ENCODE data around the gene CTNNBL1.

CTNNBL1 gene

DNA sequence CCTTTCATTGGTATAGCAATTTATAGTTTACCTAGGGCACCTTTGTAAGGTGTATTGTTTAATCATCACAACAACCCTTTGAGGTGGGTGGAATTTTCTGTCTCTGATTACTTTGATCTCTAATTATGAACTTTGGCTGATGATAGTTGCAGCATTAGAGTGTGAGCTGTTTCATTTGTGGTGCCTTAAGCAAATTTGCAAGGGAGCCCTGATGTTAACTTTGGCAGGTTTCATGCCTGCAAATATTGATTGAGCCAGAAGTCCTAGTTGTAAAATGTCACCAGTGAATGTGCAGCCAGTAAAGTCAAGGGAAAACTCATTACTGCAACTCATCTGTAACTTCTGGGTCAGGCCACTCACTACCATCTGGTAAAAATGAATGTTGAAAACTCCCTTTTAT, 29.8 kb downstream of the CTNNBL1 start:
- no peaks in the 10 kb centered on the region for H3K36me3 ChIP-seq (ENCODE audit: insufficient read depth)
- no peaks in the 10 kb centered on the region for H4K20me1 ChIP-seq (ENCODE audit: insufficient read depth)
- no peak overlapping the region for H3K4me2 ChIP-seq
- H3K27me3 ChIP-seq (ENCODE audit: insufficient read depth, low read depth) = no peaks in the 10 kb centered on the region
- no peak overlapping the region for H3K27ac ChIP-seq
- H3K4me3 ChIP-seq (IDR thresholded peaks at IDR 0.05; ENCODE audit: insufficient read depth, low read depth, low read length) = no peak overlapping the region
- no peak overlapping the region for H2AFZ ChIP-seq (ENCODE audit: low read depth)
- no peaks in the 10 kb centered on the region; the same call in 1 of the 2 replicates for H3K79me2 ChIP-seq (ENCODE audit: insufficient read depth, low read depth)
- no peak overlapping the region for H3K9ac ChIP-seq
- no peak for TF ChIP-seq CTCF (conservative IDR thresholded peaks at IDR 0.05; ENCODE audit: low read depth, low read length)
- H3K4me1 ChIP-seq (ENCODE audit: low read depth, poor library complexity, severe bottlenecking) = peaks cover 11% of the 10 kb centered on the region

- H3K36me3 ChIP-seq (ENCODE audit: insufficient read depth) = no peaks in the 10 kb centered on the region
- no peak overlapping the region for H2AFZ ChIP-seq (ENCODE audit: low read depth)
- no peaks in the 10 kb centered on the region for H4K20me1 ChIP-seq (ENCODE audit: insufficient read depth)
- no peaks in the 10 kb centered on the region for H3K27me3 ChIP-seq (ENCODE audit: insufficient read depth, low read depth)
- no peak overlapping the region for H3K9ac ChIP-seq
- H3K79me2 ChIP-seq (ENCODE audit: insufficient read depth, low read depth) = no peaks in the 10 kb centered on the region; the same call in 1 of the 2 replicates
- TF ChIP-seq CTCF (conservative IDR thresholded peaks at IDR 0.05; ENCODE audit: low read depth, low read length) = no peak
- H3K27ac ChIP-seq = no peak overlapping the region
- no peak overlapping the region for H3K4me2 ChIP-seq
- no peak overlapping the region for H3K4me3 ChIP-seq (IDR thresholded peaks at IDR 0.05; ENCODE audit: insufficient read depth, low read depth, low read length)
- peaks cover 11% of the 10 kb centered on the region for H3K4me1 ChIP-seq (ENCODE audit: low read depth, poor library complexity, severe bottlenecking)
Observed at GRCh38 chr20:37725165-37725564, 31.3 kb downstream of the CTNNBL1 start.

DNA sequence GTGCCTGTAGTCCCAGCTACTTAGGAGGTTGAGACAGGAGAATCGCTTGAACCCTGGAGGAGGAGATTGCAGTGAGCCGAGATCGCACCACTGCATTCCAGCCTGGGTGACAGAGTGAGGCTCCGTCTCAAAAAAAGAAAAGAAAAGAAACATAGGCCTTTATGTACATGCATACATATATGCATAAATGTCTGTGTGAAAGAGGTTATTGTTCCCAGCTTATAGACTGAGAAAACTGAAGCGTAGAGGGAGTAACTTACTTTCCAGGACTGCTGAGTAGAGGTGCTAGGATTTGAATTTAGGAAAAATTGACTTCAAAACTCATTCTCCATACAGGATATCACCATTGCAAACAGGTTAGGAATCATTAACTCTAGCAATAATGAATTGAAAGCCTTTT, 32.0 kb downstream of the CTNNBL1 start:
- Histone ChIP-seq H3K4me1 (ENCODE audit: low read depth, poor library complexity, severe bottlenecking) (peaks cover 11% of the 10 kb centered on the region), H3K36me3 (ENCODE audit: insufficient read depth) (no peaks in the 10 kb centered on the region), H3K9ac (no peak overlapping the region), H2AFZ (ENCODE audit: low read depth) (no peak overlapping the region), H3K27ac (no peak overlapping the region), H4K20me1 (ENCODE audit: insufficient read depth) (no peaks in the 10 kb centered on the region), H3K27me3 (ENCODE audit: insufficient read depth, low read depth) (no peaks in the 10 kb centered on the region), H3K79me2 (ENCODE audit: insufficient read depth, low read depth) (no peaks in the 10 kb centered on the region), H3K4me3 (IDR thresholded peaks at IDR 0.05; ENCODE audit: insufficient read depth, low read depth, low read length) (no peak overlapping the region), H3K4me2 (no peak overlapping the region)
- TF ChIP-seq CTCF (conservative IDR thresholded peaks at IDR 0.05; ENCODE audit: low read depth, low read length) = no peak

GRCh38 chr20:37726321-37726720, 32.5 kb downstream of the CTNNBL1 start:
- Histone ChIP-seq H2AFZ (ENCODE audit: low read depth) (no peak overlapping the region), H3K79me2 (ENCODE audit: insufficient read depth, low read depth) (no peaks in the 10 kb centered on the region), H3K9ac (no peak overlapping the region), H3K36me3 (ENCODE audit: insufficient read depth) (no peaks in the 10 kb centered on the region), H3K4me2 (no peak overlapping the region), H4K20me1 (ENCODE audit: insufficient read depth) (no peaks in the 10 kb centered on the region), H3K27ac (no peak overlapping the region), H3K4me3 (IDR thresholded peaks at IDR 0.05; ENCODE audit: insufficient read depth, low read depth, low read length) (no peak overlapping the region), H3K4me1 (ENCODE audit: low read depth, poor library complexity, severe bottlenecking) (peaks cover 11% of the 10 kb centered on the region), H3K27me3 (ENCODE audit: insufficient read depth, low read depth) (no peaks in the 10 kb centered on the region)
- no peak for TF ChIP-seq CTCF (conservative IDR thresholded peaks at IDR 0.05; ENCODE audit: low read depth, low read length)
